Measurements from ENCODE around the gene EPHB2. TPM values are rescaled to one million over a fixed set of nuclear protein-coding genes. Genes with fewer than 3 reads are reported as not detected.

EPHB2 gene
- total and polyA plus RNA-seq, 2 donors (not counting 3 experiments of a cell fraction or from before 2014, with no cell fraction given): 50.8 to 69.1 TPM

DNA sequence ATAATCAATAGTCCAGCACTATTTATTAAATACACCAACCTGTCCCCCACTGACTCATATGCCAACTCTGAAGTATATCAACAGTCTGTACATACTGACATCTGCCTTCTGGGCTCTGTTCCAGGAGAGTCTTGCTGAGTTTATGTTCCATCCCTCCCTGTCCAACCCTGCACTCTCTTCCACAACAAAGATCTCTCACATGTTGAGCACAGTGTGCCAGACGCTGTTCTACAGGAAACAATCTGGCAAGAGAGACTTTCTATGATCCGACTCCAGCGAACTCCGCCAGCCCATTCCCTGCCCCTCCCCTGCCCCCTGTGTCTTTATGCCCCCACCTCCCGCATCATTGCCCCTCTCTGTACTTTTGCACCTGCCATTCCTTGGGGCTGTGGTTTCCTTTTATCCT lies 258.7 kb downstream of the EPHB2 start:
- H3K36me3 ChIP-seq (ENCODE audit: control insufficient read depth in 2 of 2, extremely low read depth in 1 of 2, insufficient read depth in 2 of 2, low read length in 2 of 2): no peaks in the 10 kb centered on the region
- H3K79me2 ChIP-seq (ENCODE audit: control insufficient read depth, insufficient read depth, low read length): no peaks in the 10 kb centered on the region
- BruUV-seq (replicated peaks): no TSS peak
- no peak overlapping the region for H3K4me2 ChIP-seq (ENCODE audit: insufficient read depth, low read length)
- no peak for TF ChIP-seq MYC (IDR thresholded peaks at IDR 0.05; ENCODE audit: low read depth, low read length)
- no peak for TF ChIP-seq GATA2 (IDR thresholded peaks at IDR 0.05; ENCODE audit: insufficient read depth, insufficient read length, low read depth, low read length)
- no peak for TF ChIP-seq POLR2AphosphoS5 (IDR thresholded peaks at IDR 0.05; ENCODE audit: insufficient read depth, low read depth, low read length)
- TF ChIP-seq FOS (IDR thresholded peaks at IDR 0.05; ENCODE audit: borderline replicate concordance, insufficient read depth, low read length): no peak
- TF ChIP-seq JUN (IDR thresholded peaks at IDR 0.05; ENCODE audit: borderline replicate concordance, insufficient read depth, insufficient read length, low read depth): no peak
- TF ChIP-seq POLR2A (IDR thresholded peaks at IDR 0.05; ENCODE audit: low read depth, low read length): no peak
- TF ChIP-seq, protein P1, sequence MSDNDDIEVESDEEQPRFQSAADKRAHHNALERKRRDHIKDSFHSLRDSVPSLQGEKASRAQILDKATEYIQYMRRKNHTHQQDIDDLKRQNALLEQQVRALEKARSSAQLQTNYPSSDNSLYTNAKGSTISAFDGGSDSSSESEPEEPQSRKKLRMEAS (IDR thresholded peaks at IDR 0.05; ENCODE audit: insufficient read depth, insufficient read length): no peak
- TF ChIP-seq EZH2 (IDR thresholded peaks at IDR 0.05; ENCODE audit: borderline replicate concordance, low read depth, low read length, severe bottlenecking): no peak
- TF ChIP-seq, protein P2, sequence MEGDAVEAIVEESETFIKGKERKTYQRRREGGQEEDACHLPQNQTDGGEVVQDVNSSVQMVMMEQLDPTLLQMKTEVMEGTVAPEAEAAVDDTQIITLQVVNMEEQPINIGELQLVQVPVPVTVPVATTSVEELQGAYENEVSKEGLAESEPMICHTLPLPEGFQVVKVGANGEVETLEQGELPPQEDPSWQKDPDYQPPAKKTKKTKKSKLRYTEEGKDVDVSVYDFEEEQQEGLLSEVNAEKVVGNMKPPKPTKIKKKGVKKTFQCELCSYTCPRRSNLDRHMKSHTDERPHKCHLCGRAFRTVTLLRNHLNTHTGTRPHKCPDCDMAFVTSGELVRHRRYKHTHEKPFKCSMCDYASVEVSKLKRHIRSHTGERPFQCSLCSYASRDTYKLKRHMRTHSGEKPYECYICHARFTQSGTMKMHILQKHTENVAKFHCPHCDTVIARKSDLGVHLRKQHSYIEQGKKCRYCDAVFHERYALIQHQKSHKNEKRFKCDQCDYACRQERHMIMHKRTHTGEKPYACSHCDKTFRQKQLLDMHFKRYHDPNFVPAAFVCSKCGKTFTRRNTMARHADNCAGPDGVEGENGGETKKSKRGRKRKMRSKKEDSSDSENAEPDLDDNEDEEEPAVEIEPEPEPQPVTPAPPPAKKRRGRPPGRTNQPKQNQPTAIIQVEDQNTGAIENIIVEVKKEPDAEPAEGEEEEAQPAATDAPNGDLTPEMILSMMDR (IDR thresholded peaks at IDR 0.05; ENCODE audit: extremely low read depth in 1 of 2, insufficient read depth in 1 of 2, low read depth in 1 of 2, low read length in 2 of 2): no peak
- peaks cover 4% of the 10 kb centered on the region for H3K4me1 ChIP-seq (ENCODE audit: control insufficient read depth, extremely low read depth, insufficient read depth, low read length)
- ChIA-PET CTCF (no interaction called here), POLR2A (no interaction called here)
- no peak overlapping the region for H3K27ac ChIP-seq (ENCODE audit: insufficient read depth, low read depth, low read length)
- no peak overlapping the region for H3K9ac ChIP-seq (replicated peaks; ENCODE audit: extremely low read depth, insufficient read depth, low read length)
- H4K20me1 ChIP-seq (replicated peaks; ENCODE audit: control insufficient read depth, extremely low read depth, insufficient read depth, low read length): no peaks in the 10 kb centered on the region
- H3K9me3 ChIP-seq (replicated peaks; ENCODE audit: control insufficient read depth, insufficient read depth, low read length): no peaks in the 10 kb centered on the region
- DNase-seq (ENCODE audit: low read depth, low spot score) (peak; percentile 89), FAIRE-seq (peak; percentile 66)
- dilution Hi-C loops (cut with MboI; ENCODE audit: extremely low pct_ligation_motif_present, low sequenced_read_pairs): loop anchor here (25.0 kb wide), 1 partner anchor 307 kb away; the partner anchor contains the start of gene C1QB
- H3K4me3 ChIP-seq (replicated peaks in 1 of 3; ENCODE audit: insufficient read depth in 1 of 3, low read depth in 1 of 3, low read length in 3 of 3): no peak overlapping the region
- H2AFZ ChIP-seq (ENCODE audit: low read depth, low read length): no peak overlapping the region
- H3K9me1 ChIP-seq (replicated peaks; ENCODE audit: control insufficient read depth, extremely low read depth, insufficient read depth, low read length): no peaks in the 10 kb centered on the region
- peaks cover 28 to 43% of the 10 kb centered on the region in 2 experiments for H3K27me3 ChIP-seq (ENCODE audit: control insufficient read depth in 2 of 2, insufficient read depth in 2 of 2, low read length in 2 of 2)
- intact Hi-C loops (cut with micrococcal nuclease): no loop called here
